Fibroblast of gingiva (primary cell): ENCODE measurements around the gene EIF2B2.
A peak's percentile ranks its signal among the peaks of the same experiment; 100 is the strongest.

Source experiments
- DNase-seq: peaks from one replicate; pipeline ENCODE4 v3.0.0-alpha.2; 2011; ENCODE audit warnings: low read depth

Gene EIF2B2

DNA sequence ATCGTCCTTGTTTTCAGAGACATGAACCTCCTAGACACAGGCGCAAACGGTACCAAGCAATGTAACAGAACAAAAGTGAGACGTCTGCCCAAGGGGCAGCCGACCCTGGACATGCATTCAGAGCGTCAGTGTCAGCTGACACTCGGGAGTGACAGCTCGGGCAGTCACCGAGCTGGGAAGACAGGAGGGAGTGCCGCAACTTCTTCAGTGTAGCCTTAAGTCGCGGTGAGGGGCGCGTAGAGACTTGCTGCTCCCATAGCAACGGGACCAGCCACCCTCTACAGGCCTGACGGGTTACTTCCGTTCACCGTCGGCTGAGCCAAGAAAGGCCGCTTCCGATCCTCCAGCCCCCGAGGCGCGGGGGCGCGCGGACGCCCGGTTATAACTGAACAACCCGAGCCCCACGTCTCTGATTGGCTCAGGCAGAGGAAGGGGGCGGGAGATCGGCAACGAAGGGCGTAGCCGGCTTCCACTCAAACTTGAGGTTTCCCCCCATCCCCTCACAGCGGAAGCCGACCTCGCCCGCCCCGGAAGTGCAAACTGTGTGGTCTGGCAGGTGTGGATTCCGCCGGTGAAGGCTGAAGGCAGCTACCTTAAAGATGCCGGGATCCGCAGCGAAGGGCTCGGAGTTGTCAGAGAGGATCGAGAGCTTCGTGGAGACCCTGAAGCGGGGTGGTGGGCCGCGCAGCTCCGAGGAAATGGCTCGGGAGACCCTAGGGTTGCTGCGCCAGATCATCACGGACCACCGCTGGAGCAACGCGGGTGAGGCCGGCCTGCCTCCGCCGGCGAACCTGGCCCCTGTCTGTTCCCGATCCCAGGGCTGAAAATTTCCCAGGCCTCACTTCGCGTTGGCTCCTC, at the start of gene EIF2B2:
Gene EIF2B2 (plus strand): TSS at position 530 of the 858 bp plus-strand sequence. CDS start 70 bp downstream, at position 600.
- DNase-seq, result peak; percentile 93

DNA sequence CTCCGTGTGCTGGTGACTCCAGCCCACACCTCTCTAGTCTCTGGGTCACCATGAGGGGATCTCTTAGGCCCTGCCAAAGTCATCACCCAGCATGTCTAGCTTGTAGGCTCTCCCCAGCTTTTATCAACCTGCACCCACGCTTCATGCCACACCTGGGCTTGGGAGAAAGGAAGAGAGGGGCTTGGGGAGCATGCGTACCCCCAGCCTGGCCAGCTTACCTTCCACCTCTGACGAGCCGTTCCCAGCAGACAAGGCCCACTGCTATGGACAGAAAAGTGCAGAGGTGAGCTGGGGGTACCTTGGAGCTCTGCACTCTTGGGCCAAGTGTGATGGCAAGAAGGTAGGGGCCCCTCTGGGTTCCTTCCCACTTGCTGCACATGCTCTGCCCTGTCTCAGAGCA, 49.0 kb upstream of the EIF2B2 start:
- no peak for DNase-seq

DNA sequence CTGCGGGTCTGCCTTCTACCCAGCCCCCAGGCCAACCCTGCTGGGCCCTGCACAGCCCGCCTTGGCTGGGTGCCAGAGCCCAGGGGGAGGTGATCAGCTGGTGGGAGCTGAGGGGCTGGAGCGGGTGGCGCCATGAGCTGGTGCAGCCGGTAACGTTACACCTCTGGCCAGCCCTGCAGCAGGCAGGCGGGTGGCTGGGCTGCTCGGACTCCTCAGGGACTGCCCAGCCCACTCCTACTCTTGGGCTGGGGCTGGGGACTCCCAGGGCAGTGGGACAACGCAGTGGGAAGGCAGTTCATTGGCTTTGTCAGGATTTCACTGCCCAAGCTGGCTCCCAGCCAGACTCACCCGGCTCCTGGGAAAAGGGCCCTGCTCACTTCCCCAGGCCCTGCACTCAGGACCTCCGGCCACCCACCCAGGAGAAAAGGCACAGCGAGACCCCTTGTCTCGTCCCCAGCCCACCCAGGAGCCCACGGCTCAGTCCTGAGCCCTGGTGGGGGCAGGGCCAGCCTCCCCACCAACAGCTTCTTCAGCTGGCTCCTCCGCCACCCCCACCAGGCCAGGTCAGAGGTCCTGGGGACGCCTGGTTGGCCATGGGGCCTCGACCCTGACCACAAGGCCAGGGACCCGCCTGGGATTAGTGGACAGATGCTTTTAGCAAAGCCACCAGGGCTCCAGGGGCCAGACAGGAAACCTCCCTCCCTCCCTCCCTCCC, 48.3 kb upstream of the EIF2B2 start:
- no peak for DNase-seq

DNA sequence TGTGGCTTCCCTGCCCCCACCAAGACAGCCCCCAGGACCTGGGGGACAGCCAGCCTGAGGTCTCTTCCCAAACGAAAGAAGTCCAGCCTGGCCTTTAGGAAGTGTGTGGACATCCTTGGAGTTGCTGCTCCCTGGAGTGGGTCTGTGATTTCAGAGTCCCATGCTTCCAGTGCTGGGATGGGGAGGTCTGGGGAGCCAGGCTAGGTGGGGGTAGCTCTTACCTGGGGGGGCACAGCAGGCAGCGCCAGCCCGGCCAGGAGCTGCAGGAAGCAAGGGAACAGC, 47.8 kb upstream of the EIF2B2 start:
- no peak for DNase-seq

DNA sequence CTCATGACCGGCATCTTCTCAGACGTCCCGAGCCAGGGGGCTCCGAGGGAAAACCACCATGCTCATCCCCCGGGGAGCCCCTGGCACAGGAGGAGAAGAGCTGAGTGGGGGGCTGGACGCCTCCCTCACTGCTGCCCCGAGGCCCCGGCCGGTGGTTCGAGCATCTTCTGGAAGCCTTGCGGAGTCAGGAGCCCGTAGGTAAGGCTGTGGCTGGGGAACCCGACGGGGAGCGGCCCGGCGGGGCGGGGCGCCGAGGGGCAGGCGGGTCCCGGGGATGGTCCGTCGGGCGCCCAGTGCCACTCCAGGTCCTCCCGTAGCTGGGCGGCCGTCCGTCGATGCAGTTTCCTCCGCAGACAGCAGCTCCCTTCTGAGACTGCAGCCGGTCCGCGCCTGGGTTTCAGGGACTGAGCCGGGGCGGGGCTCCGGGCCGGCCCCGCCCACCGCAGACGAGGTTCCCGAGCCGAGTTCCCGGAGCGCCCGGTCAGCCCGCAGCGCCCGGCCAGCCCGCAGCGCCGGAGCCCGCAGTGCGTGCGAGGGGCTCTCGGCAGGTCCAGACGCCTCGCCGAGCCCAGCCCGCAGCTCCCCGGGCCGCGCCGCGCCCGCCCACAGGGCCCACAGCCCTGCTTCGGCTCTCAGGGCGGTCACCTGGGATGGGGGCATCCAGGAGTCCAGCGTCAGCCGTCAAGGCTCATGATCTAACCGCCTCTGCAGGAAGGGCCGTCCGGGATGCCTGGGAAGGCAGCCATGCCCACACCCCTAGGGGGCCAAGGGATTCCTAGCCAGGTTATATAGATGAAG, 47.3 kb upstream of the EIF2B2 start, which contains the start of gene PGF:
Gene PGF (minus strand): TSS at position 369 of the 798 bp plus-strand sequence. CDS start 355 bp downstream, at position 14.
- peak; percentile 21 for DNase-seq

DNA sequence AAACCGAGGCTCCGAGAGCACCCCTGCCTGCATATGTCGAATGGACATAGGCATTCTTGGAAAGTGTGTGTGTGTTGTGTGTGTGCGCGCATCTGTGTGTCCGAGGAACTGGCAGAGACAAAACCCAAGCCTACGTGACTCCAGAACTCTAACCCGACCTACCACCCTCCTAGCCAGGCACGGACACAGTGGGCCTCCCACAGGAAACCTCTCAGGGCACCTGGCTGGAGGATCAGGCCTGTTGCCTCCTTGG, 46.8 kb upstream of the EIF2B2 start:
- no peak for DNase-seq

DNA sequence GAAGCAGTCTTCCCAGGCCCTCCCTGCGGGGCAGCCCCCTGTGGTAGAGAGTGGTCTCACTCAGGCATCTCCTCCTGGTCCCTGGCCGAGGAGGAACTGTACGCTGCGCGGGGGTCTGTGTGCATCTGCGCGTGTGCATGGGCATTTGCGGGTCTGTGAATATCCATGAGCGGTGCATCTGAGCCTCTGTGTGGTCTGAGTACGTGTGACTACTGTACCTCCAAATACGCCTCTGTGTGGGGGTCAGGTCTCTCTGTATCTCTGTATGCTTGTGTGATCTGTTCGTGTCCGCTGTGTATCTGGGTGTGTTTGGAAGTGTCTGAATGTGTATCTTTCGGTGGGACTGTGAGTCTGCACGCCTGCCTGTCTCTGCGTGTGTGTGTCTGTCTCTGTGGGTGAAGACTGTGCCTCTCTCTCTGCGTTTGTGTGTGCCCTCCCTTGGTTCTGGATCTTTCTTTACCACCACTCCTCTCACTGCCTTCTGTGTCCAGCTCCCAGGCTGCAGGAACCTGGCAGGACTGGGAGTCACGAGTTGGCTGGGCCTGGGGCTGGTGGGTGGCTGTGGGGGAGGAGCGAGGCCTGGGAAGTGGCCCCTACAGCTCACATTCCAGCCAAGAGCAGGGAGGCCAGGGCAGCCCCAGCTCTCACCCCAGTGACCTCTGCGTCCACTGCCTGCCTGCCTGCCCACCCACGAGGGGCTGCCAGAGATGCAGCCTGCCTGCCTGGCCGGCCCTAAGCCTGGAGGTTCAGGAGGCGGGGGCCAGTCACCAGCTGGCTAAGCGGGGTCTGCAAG, 46.2 kb upstream of the EIF2B2 start:
- no peak for DNase-seq

DNA sequence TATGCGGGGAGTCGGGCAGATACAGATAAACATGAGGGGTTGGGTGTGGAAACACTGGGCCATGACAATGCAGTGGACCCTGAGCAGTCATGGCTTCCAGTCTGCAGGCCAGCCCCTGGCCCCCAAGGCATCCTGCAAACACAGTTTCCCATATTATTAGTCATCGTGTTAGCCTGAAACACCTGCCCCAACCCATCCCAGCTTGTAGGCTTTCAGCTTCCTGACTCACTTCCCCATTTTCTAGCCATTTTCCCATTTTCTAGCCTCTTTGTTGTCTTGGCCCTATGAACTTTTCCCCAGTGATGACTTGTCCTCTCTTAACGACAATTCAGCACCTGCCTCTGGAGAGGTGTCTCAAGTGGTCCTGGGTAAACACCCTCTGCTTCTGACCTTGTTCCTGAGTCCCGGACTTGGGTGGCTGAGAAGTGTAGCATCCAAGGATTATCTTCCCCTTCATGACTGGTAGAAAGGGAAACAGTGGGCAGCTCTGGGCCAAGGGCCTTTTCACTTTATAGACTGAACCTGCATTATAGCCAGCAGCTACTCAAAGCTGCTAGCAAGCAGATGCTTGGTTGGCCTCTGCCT, 43.0 kb upstream of the EIF2B2 start:
- no peak for DNase-seq

DNA sequence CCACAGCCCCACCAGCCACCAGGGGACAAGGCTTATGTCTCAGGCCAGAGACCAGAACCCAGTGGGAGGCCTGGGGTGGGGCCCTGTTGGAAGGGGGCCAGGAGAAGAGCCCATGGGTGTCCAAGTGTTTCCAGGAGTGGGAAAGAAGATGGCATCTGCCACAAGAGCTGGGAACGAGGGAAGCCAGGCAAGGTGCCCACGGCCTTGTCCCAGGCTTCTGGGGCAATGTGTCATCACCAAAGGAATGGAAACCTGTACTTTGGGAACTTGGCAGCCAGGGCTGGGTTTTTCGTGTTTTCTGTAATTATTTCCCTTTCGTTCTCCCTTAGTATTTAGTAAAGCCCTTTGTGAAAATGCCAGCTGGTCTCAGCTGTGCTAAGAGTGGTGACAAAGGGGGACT, 42.0 kb upstream of the EIF2B2 start:
- DNase-seq, result no peak

DNA sequence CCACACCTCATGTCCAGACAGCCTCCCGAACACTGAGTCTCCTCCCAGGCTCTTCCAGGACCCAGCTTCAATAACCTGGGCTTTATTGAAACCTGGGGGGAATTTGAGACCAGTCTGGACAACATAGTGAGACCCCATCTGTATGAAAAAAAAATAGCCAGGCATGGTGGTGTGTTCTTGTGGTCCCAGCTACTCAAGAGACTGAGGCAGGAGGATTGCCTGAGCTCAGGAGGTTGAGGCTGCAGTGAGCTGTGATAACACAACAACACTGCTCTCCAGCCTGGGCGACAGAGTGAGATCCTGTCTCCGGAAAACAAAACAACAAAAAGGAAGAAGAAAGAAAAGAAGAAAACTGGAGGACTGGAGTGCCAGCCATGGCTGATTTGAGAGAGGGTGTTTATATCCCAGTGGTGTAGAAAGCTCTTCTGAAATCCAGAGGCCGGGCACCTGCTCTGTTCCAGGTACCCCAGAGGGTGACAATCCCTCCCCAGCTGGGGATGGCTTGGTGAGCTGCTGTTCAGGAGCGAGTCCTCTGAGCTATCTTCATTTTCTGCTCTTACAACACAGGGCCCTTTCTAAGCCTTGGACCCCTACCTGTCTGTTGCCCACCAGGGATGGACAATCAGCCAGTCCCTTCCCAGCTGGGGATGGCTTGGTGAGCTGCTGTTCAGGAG, 41.3 kb upstream of the EIF2B2 start:
- DNase-seq, result no peak

DNA sequence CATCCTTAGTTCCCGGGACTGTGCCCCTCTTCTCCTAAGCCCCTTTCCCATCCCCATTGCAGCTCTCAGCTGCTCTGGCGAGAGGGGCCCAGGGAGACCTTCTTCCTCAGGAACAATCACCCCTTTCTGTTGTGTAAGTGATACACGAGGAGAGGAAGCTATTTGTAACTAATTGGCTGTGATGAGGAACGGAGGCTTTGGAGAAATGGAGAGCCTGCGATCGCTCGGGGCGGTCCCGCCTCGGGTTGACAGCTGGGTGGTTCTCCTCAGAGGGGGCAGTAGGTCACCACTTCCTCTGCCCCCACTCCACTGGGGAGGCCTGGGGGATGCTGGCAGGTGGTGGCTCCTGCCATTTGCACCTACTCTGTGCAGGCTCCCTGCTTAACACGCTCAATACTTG, 40.7 kb upstream of the EIF2B2 start:
- no peak for DNase-seq

DNA sequence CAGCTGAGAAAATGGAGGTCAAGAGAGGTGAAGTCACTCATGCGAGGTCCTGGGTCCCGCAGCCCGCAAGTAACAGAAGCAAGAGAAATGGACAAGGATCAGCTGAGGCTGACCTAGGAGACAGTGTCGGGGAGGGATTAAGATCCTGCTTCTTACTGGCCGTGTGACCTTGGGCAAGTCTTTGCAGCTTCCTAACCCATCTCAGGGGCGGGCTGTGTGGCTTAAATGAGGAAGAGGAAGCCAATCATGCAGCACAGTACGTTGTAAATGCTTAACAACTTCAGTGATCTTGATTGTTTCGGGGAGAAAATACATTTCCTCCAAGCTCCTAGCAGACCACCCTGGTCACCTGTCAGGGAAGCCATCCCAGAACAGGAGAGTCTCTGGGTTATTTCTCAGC, 40.2 kb upstream of the EIF2B2 start:
- DNase-seq, result no peak

DNA sequence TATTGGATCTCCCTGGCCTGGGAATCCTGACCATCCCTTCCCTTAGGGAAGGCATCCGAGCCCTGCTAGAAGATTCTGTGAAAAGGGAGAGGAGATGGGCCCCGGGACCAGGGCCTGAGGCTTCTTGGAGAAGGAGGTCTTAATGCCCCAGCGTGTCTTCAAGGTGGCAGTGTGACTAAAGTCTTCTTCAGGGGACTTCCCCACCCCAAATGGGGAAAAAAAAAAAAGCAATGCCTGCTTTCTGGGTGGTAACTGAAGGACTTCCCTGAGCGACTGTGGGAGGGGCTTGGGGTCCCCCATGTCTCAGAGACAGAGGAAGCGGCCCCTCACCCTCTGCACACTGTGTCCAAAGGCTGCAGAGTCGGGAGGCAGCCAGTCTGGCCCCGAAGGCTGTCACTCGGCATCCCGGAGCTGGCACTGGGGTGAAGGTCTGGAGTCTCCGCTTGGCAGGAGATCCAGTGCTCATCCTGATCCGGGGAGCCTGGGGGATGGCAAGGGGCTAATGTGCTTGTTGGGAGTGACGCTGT, 39.5 kb upstream of the EIF2B2 start:
- DNase-seq, result no peak

DNA sequence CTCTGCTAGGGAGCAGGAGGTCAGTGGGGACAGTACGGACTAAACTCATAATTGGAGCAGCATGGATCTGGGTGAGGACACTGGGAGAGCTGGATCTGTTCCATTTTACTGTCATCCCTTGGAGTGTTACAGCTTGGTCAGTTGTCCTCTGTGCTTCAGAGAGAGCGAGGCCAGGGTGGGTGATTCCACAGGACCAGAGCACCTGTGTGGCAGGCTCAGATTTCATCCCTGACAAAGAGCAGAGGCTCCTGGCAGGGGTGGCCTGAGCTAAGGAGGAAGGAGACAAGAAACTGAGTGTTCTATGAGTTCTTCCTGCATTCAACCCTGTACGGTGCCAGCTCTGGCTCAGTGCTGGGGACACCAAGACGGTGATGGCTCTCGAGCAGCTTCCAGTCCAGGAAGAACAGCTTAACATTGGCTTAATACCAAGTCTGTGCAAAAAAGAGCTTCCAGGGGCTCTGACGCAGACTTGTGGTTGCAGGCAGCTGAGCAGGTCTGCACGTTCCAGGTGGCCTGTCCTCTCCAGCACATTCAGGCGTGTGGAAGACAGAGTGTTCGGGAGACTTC, 38.9 kb upstream of the EIF2B2 start:
- no peak for DNase-seq

DNA sequence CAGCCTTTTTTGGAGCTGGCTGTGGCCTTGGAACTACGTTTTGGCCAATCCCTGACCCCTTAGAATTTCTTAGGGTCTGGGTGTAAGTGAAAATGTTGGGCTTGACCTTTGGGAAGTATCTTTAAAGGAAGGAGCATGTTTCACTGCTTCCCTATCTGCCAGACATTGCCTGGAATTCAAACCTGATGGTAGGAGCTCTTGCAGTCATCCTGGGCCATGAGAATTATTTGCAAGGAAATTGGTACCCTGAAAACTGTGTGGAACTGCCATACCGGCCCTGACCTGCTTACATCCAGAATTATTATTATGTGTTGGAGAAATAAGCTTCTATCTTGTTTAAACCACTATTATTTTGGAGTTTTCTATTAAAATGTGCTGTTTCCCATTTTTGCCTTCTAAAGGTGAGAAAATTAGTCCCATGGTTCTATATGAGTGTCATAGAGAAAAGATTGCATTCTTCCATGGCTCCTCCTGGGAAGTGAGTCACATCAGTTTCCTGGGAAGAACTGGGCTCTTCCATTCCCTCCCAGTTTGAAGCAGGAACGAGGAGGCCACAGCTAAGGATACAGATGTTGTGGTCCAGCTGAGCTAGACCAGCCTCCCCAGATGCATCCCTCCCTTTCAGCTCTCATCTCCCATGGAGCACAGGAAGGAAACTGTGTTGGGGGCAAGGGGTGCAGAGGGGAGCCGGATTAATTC, 37.8 kb upstream of the EIF2B2 start:
- DNase-seq, result no peak

DNA sequence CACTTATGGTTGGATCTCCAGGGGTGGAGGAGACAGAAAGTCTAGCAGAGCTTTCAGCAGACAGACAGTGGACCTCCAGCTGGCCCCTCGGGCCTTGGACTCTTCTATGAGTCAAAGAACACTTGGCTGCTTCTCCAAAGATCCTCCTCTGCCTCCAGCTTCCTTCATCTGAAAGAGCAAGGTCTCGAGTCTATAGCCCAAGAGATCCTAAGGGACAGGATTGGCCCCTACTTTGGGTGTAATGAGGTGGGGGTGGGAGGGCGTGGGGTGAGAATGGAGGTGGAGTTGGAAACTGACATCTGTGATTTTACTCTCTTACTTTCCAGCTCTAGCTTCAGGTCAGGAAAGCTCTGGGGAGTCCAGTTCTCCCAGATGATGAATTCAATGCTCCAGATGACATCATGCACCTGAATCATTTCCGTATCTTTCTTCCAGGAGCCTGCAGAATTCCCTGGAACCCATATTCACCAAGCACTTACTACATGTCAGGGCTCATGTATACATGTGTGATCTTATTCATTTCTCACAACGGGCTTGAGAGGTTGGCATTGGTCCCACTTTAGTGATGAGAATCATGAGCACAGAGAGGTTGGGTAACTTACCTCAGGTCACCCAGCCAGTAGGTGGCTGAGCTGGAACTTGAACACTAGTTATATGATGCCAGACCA, 37.1 kb upstream of the EIF2B2 start:
- DNase-seq, result no peak

DNA sequence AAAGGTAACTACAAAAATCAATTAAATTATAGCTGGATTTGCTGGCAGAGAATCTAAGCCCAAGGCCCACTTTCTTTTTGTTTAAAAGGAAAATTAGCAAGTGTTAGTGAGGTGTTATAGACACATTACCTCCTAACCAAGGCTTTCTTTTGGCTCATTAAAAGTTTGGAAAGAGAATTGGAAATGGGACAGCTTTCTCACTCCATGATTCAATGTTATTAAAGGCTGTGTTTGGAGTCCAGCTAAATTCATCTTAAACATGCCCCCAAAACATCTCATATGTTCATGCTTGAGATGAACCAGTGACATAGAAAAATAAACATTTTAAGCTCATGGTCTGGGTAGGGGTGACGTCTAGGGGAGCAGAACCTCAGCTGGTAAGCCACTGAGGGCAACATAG, 33.9 kb upstream of the EIF2B2 start:
- DNase-seq, result no peak

DNA sequence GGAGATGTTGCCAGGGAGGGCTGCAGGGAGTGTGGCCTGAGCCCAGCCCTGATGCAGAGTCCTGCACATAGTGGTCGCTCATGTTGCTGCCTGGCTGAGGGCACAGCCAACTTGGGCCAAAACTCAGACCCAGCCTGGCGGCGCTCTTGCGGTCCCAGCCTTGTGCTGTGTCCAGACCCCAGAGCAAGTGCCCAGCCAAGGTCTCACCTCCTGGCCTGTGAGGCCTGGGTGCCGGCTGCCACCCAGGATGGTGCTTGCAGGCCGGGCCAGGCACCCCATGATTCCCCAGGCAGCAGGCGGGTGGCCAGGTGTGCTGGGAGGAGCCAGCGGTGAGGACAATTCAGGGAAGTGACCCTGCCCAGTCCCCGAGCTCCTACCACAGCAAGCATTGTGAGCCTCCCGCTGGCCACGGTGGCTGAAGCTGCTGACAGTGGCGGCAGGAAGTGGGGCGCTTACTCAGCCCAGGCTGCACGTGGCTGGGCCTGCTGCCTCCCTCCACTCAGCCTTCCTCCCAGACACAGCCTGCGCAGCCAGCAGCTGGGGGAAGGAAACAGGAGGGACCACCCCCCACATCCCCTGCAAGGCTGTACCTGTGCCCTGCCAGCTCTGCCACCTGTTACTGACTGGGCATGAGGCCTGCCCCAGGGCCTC, 29.6 kb upstream of the EIF2B2 start:
- DNase-seq, result no peak

DNA sequence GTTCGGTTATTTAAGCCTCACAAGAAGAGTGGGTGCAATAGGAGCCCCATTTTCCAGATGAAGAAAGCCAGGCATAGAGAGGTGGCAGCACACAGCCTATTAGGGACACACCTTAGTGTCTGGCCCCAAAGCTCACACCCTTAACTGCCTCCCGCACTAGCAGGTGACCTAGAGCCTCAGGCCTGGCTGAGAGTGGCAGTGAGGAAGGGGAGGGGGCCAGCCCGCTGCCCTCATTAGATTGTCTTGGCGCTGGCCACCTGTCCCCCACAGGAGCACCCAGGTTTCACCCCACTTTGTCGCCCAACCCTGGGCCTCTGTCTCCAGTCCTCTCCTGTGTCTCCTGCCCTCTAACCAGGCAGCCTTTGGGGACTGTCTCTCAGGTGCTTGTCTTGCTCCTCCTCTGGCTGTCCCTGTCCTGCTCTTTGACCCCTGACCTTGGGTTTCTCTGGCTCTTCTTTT, 28.8 kb upstream of the EIF2B2 start:
- DNase-seq, result no peak
